ENCODE results near the gene CADPS. TPM values are rescaled to one million over a fixed set of nuclear protein-coding genes. Genes with fewer than 3 reads are reported as not detected.

Gene CADPS
- total RNA-seq, 1 experiment from 2014 or later = not detected

GRCh38 chr3:62615258-62615849 is 259.9 kb downstream of the CADPS start:
- DNase-seq = no peak
- H3K4me3 Mint-ChIP-seq (ENCODE audit: low read depth, unreplicated experiment) = no peak overlapping the region
- H3K27ac Mint-ChIP-seq (ENCODE audit: unreplicated experiment) = no peak overlapping the region
- no peak for TF ChIP-seq CTCF (IDR thresholded peaks at IDR 0.05; ENCODE audit: unreplicated experiment)
- CTCF ChIA-PET = interaction anchor here (0.7 kb wide), 1 partner anchor 853 kb away, joined by 3 read pairs; no protein-coding TSS in a partner anchor
- H3K4me1 Mint-ChIP-seq (ENCODE audit: low read depth, unreplicated experiment) = peaks cover 15% of the 10 kb centered on the region
- BruUV-seq (replicated peaks) = no TSS peak
- H3K27me3 Mint-ChIP-seq (ENCODE audit: unreplicated experiment) = no peaks in the 10 kb centered on the region
- H3K36me3 Mint-ChIP-seq (ENCODE audit: insufficient read depth, unreplicated experiment) = no peaks in the 10 kb centered on the region
- no peaks in the 10 kb centered on the region for H3K9me3 Mint-ChIP-seq (ENCODE audit: low read depth, unreplicated experiment)
- intact Hi-C loops (cut with micrococcal nuclease; ENCODE audit: unreplicated experiment) = no loop called here

DNA sequence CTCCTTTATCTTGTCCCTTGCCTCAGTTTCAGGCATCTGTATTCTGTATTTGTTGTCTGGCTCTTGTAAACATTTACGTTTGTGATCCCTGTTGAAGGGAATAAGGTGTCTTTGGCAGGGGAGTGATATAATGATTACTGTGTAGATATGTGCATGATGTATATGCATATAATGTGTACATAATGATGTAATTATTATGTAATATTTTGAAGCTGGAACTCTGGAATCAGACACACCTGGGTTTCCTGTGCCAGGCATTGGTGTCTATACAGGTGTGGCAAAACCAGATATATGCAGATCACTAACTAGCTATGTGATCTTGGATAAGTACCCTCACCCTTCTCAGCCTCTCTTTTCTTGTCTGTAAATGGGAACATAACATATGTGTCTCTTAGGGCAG is 260.7 kb downstream of the CADPS start:
- Mint-ChIP-seq H3K36me3 (ENCODE audit: insufficient read depth, unreplicated experiment) (no peaks in the 10 kb centered on the region), H3K27ac (ENCODE audit: unreplicated experiment) (no peak overlapping the region), H3K9me3 (ENCODE audit: low read depth, unreplicated experiment) (no peaks in the 10 kb centered on the region), H3K27me3 (ENCODE audit: unreplicated experiment) (no peaks in the 10 kb centered on the region), H3K4me3 (ENCODE audit: low read depth, unreplicated experiment) (no peak overlapping the region), H3K4me1 (ENCODE audit: low read depth, unreplicated experiment) (peaks cover 15% of the 10 kb centered on the region)
- no TSS peak for BruUV-seq (replicated peaks)
- DNase-seq = no peak
- no peak for TF ChIP-seq CTCF (IDR thresholded peaks at IDR 0.05; ENCODE audit: unreplicated experiment)
- intact Hi-C loops (cut with micrococcal nuclease; ENCODE audit: unreplicated experiment) = no loop called here
- CTCF ChIA-PET = interaction anchor here (0.6 kb wide), 1 partner anchor 73 kb away, joined by 5 read pairs; no protein-coding TSS in a partner anchor

GRCh38 chr3:62611541-62612240 is 263.5 kb downstream of the CADPS start:
- TF ChIP-seq CTCF (IDR thresholded peaks at IDR 0.05; ENCODE audit: unreplicated experiment) = no peak
- CTCF ChIA-PET = interaction anchor here (1.0 kb wide), 1 partner anchor 16 kb away, joined by 4 read pairs; no protein-coding TSS in a partner anchor
- Mint-ChIP-seq H3K36me3 (ENCODE audit: insufficient read depth, unreplicated experiment) (peaks cover 5% of the 10 kb centered on the region), H3K9me3 (ENCODE audit: low read depth, unreplicated experiment) (no peaks in the 10 kb centered on the region), H3K27ac (ENCODE audit: unreplicated experiment) (no peak overlapping the region), H3K4me1 (ENCODE audit: low read depth, unreplicated experiment) (peaks cover 23% of the 10 kb centered on the region), H3K27me3 (ENCODE audit: unreplicated experiment) (no peaks in the 10 kb centered on the region), H3K4me3 (ENCODE audit: low read depth, unreplicated experiment) (no peak overlapping the region)
- no peak for DNase-seq
- no TSS peak for BruUV-seq (replicated peaks)
- intact Hi-C loops (cut with micrococcal nuclease; ENCODE audit: unreplicated experiment) = no loop called here

GRCh38 chr3:62607287-62608029 is 267.8 kb downstream of the CADPS start:
- no TSS peak for BruUV-seq (replicated peaks)
- Mint-ChIP-seq H3K4me1 (ENCODE audit: low read depth, unreplicated experiment) (peaks cover 38% of the 10 kb centered on the region), H3K4me3 (ENCODE audit: low read depth, unreplicated experiment) (no peak overlapping the region), H3K27ac (ENCODE audit: unreplicated experiment) (peak overlapping the region; percentile 50), H3K9me3 (ENCODE audit: low read depth, unreplicated experiment) (no peaks in the 10 kb centered on the region), H3K36me3 (ENCODE audit: insufficient read depth, unreplicated experiment) (peaks cover 5% of the 10 kb centered on the region), H3K27me3 (ENCODE audit: unreplicated experiment) (no peaks in the 10 kb centered on the region)
- no peak for TF ChIP-seq CTCF (IDR thresholded peaks at IDR 0.05; ENCODE audit: unreplicated experiment)
- DNase-seq = peak; percentile 33
- intact Hi-C loops (cut with micrococcal nuclease; ENCODE audit: unreplicated experiment) = no loop called here
- CTCF ChIA-PET = no interaction called here
